BLaER1 treated with 17β-estradiol and CSF1 and Interleukin-3, amounts not matched to agents 10 nM and 100 nM (cell line): ENCODE data around the gene TNS2.

Experiments
- H3K27ac ChIP-seq, 11 experiments: shearing (Covaris generic); formaldehyde crosslinking; 2 replicates each; pipeline ENCODE4 v1.8.1; 2022
- H3K27me3 ChIP-seq, 11 experiments: shearing (Covaris generic); formaldehyde crosslinking; 2 replicates each; pipeline ENCODE4 v1.8.1; 2022
- H3K36me3 ChIP-seq, 11 experiments: shearing (Covaris generic); formaldehyde crosslinking; 2 replicates each; pipeline ENCODE4 v1.8.1; 2022
- H3K4me1 ChIP-seq, 10 experiments: shearing (Covaris generic); formaldehyde crosslinking; 2 replicates each; pipeline ENCODE4 v1.8.1; 2022
- H3K4me2 ChIP-seq, 11 experiments: shearing (Covaris generic); formaldehyde crosslinking; 2 replicates each; pipeline ENCODE4 v1.8.1; 2022
- H3K4me3 ChIP-seq, 10 experiments: shearing (Covaris generic); formaldehyde crosslinking; 2 replicates each; pipeline ENCODE4 v1.8.1; 2022
- H3K9ac ChIP-seq, 11 experiments: shearing (Covaris generic); formaldehyde crosslinking; 2 replicates each; pipeline ENCODE4 v1.8.1; 2022
- H3K9me3 ChIP-seq, 11 experiments: shearing (Covaris generic); formaldehyde crosslinking; replicated peaks in 1 of 11; 2 replicates each; pipeline ENCODE4 v1.8.1; 2022
- H4K20me1 ChIP-seq, 11 experiments: shearing (Covaris generic); formaldehyde crosslinking; 2 replicates each; pipeline ENCODE4 v1.8.1; 2022
- Cebpa-rat ChIP-seq, 11 experiments: shearing (Covaris generic); IDR thresholded peaks; 2 replicates each; pipeline ENCODE4 v1.8.1; 2022

The TNS2 gene

DNA sequence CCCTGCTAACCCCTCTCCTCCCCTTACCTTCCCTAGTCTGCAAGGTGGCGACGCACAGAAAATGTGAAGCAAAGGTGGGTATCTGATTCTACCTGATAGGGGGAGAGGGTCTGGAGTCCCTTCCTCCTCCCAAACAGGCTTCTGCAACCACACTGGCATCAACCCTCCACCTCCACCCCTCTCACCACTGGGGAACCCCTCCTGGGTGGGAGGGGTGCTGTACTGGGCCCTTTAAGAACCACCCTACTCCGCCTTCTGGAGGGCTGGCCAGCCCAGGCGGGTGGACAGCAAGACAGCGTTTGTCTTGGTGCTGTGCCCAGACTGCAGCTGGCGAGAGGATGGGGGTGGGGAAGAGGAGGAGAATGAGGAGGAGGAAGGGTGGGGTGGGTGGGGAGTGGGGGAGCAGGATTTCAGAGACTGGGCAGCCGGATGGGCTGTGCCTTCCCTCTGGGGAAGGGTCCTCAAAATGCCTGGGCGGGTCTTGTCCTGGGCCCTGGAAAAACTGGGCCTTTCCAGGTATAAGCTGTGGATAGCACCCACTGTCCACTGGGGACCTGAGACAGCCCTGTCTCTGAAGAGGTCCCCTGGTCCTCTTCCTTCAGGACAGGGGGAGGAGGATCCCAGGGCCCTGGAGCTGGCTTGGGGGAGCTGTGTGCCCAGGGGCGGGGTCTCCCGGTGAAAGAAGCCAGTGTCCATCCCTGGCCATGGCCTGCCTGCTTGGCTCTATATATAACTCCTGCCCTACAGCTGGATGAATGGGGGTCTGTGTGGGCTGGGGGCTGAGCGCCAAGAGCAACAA is 2.8 kb downstream of the TNS2 start:
- H4K20me1 ChIP-seq = 0 out of 22 replicates have a peak, but pooled peaks cover 0 to 17% (median 0%) of the 10 kb centered on the region in 11 experiments
- no peaks in the 10 kb centered on the region for H3K9me3 ChIP-seq
- H3K4me1 ChIP-seq = peaks cover 42 to 64% (median 55%) of the 10 kb centered on the region in 10 experiments
- H3K9ac ChIP-seq = 0 out of 22 replicates have a peak overlapping the region, but pooled peaks of 1 of the 11 experiments have one; percentile 7
- H3K27ac ChIP-seq = peak overlapping the region in 2 of 11 experiments; percentile 22 to 48; a peak in 1 of 22 replicates
- H3K4me2 ChIP-seq = peak overlapping the region in 4 of 11 experiments; percentile 3 to 98 (median 52); a peak in 1 of 22 replicates
- no peak for TF ChIP-seq Cebpa-rat (IDR thresholded peaks at IDR 0.05)
- no peaks in the 10 kb centered on the region for H3K36me3 ChIP-seq
- no peak overlapping the region for H3K4me3 ChIP-seq
- no peaks in the 10 kb centered on the region for H3K27me3 ChIP-seq

DNA sequence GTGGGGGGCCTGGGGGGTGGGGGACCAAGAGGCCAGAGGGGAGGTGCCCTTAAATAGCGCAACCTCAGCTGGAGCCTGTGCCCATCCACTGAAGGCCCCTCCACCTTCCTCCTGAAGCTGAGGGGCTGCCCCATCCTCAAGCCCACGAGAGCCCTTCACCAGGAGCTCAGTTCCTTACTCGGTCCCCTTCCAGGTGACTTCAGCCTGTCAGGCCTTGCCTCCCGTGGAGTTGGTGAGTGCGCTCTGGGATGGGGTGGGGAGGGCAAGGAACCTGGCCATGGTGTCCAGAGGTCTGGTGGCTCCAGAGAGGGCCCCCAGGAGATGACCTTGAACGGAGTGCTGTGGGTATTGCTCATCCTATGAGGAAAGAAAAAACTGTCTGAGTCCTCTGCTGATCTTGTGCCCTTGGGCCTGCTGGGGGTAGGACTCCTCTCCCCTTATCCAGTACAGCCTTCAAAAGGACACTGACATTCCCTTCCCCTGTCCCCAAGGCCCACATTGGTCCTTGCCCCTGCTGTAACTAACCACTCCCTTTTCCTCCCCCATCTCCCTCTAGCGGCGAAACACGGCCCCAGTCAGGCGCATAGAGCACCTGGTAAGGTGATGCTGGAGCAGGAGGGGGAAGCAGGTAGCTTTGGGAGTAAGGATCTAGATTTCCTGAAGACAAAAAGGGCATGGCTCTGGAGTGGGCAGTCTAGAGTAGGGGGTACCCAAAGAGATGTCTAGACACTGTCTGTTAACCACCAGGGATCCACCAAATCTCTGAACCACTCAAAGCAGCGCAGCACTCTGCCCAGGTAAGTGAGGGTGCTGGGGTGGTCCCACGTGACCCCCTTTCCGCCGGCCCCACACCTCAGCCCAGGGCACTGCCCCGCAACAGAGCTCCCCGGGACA is 3.6 kb downstream of the TNS2 start:
- H3K4me2 ChIP-seq = peak overlapping the region; percentile 68 to 99 (median 91)
- H3K27me3 ChIP-seq = no peaks in the 10 kb centered on the region
- peaks cover 34 to 56% (median 47%) of the 10 kb centered on the region in 10 experiments for H3K4me1 ChIP-seq
- no peaks in the 10 kb centered on the region for H3K9me3 ChIP-seq
- 0 out of 22 replicates have a peak, but pooled peaks cover 0 to 17% (median 0%) of the 10 kb centered on the region in 11 experiments for H4K20me1 ChIP-seq
- peak overlapping the region; percentile 38 to 81 (median 74); a peak in 21 of 22 replicates for H3K9ac ChIP-seq
- H3K4me3 ChIP-seq = peak overlapping the region; percentile 64 to 90 (median 80)
- no peak for TF ChIP-seq Cebpa-rat (IDR thresholded peaks at IDR 0.05)
- no peaks in the 10 kb centered on the region for H3K36me3 ChIP-seq
- H3K27ac ChIP-seq = peak overlapping the region in 10 of 11 experiments; percentile 25 to 68 (median 52); a peak in 18 of 22 replicates

GRCh38 chr12:53054112-53054878 is 4.4 kb downstream of the TNS2 start:
- no peak for TF ChIP-seq Cebpa-rat (IDR thresholded peaks at IDR 0.05)
- H3K4me3 ChIP-seq = peak overlapping the region; percentile 64 to 90 (median 80)
- H3K27ac ChIP-seq = peak overlapping the region in 10 of 11 experiments; percentile 25 to 68 (median 52); a peak in 18 of 22 replicates
- no peaks in the 10 kb centered on the region for H3K9me3 ChIP-seq
- H3K27me3 ChIP-seq = no peaks in the 10 kb centered on the region
- peak overlapping the region; percentile 68 to 99 (median 91) for H3K4me2 ChIP-seq
- 0 out of 22 replicates have a peak, but pooled peaks cover 0 to 17% (median 0%) of the 10 kb centered on the region in 11 experiments for H4K20me1 ChIP-seq
- peaks cover 25 to 47% (median 38%) of the 10 kb centered on the region in 10 experiments for H3K4me1 ChIP-seq
- H3K9ac ChIP-seq = peak overlapping the region; percentile 38 to 81 (median 74); a peak in 21 of 22 replicates
- H3K36me3 ChIP-seq = no peaks in the 10 kb centered on the region

DNA sequence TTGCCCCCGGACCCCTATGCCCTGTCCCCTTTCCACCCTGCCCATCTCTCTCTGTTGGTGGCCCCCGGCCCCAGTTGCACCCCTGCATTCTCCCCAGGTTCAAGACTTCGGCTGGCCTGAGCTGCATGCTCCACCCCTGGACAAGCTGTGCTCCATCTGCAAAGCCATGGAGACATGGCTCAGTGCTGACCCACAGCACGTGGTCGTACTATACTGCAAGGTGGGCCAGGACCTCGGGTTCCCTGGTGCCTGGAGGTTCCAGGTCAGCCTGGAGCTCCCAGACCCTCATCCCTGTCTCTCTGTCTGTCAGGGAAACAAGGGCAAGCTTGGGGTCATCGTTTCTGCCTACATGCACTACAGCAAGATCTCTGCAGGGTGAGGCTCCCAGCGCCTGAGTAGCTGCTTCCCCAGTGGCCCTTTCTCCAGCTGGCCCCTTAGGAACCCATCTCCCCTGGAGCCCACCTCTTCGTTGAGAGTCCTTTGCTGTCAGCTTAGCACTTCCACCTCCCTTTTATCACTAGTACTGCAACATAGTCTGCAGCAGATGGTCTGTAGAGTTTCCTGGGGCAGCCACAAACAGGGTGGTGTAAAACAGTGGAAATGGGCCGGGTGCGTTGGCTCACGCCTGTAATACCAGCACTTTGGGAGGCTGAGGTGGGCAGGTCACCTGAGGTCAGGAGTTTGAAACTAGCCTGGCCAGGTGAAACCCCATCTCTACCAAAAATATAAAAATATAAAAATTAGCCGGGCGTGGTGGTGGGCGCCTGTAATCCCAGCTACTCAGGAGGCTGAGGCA is 5.8 kb downstream of the TNS2 start:
- Histone ChIP-seq H3K9ac (no peak overlapping the region), H3K4me2 (no peak overlapping the region), H3K4me1 (peaks cover 14 to 34% (median 26%) of the 10 kb centered on the region in 10 experiments)

GRCh38 chr12:53056296-53056695 is 6.4 kb downstream of the TNS2 start:
- Histone ChIP-seq H3K27me3 (no peaks in the 10 kb centered on the region), H3K4me1 (peaks cover 14 to 30% (median 20%) of the 10 kb centered on the region in 10 experiments), H3K36me3 (no peaks in the 10 kb centered on the region), H3K4me3 (no peak overlapping the region), H3K27ac (no peak overlapping the region), H3K9me3 (no peaks in the 10 kb centered on the region), H4K20me1 (peaks cover 0 to 8% (median 0%) of the 10 kb centered on the region in 11 experiments; a peak in 1 of 22 replicates), H3K9ac (no peak overlapping the region), H3K4me2 (0 out of 22 replicates have a peak overlapping the region, but pooled peaks of 1 of the 11 experiments have one; percentile 7)
- no peak for TF ChIP-seq Cebpa-rat (IDR thresholded peaks at IDR 0.05)

More for the DNA sequence above, 5.8 kb downstream of the TNS2 start:
- no peak overlapping the region for H3K4me3 ChIP-seq
- H3K27ac ChIP-seq = no peak overlapping the region
- no peaks in the 10 kb centered on the region for H3K36me3 ChIP-seq
- no peaks in the 10 kb centered on the region for H3K27me3 ChIP-seq
- H4K20me1 ChIP-seq = peaks cover 0 to 14% (median 0%) of the 10 kb centered on the region in 11 experiments; a peak in 1 of 22 replicates
- no peak for TF ChIP-seq Cebpa-rat (IDR thresholded peaks at IDR 0.05)
- H3K9me3 ChIP-seq = no peaks in the 10 kb centered on the region

DNA sequence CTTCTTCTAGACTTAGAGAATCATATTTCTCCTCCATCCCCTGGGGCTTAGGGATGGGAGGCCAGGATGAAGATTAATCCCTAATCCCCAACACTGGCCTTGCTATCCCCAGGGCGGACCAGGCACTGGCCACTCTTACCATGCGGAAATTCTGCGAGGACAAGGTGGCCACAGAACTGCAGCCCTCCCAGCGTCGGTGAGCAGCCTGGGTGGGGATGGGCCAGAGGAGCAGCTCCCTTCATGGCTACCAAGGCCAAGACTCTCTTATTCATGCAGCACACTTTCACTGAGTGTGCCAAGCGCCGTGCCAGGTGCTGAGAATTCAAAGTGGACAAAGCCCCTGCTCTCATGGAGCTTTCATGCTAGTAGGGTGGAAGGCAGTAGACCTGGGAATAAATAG is 7.0 kb downstream of the TNS2 start:
- no peak overlapping the region for H3K4me3 ChIP-seq
- no peak for TF ChIP-seq Cebpa-rat (IDR thresholded peaks at IDR 0.05)
- H3K36me3 ChIP-seq = no peaks in the 10 kb centered on the region
- peaks cover 12 to 27% (median 15%) of the 10 kb centered on the region in 10 experiments; a peak in 19 of 20 replicates for H3K4me1 ChIP-seq
- no peaks in the 10 kb centered on the region for H3K9me3 ChIP-seq
- H3K27me3 ChIP-seq = no peaks in the 10 kb centered on the region
- H3K27ac ChIP-seq = no peak overlapping the region
- H3K4me2 ChIP-seq = no peak overlapping the region
- peaks cover 0 to 5% (median 0%) of the 10 kb centered on the region in 11 experiments; a peak in 2 of 22 replicates for H4K20me1 ChIP-seq
- 0 out of 22 replicates have a peak overlapping the region, but pooled peaks of 1 of the 11 experiments have one; percentile 5 for H3K9ac ChIP-seq

- Histone ChIP-seq H3K4me1 (peaks cover 9 to 21% (median 14%) of the 10 kb centered on the region in 10 experiments; a peak in 19 of 20 replicates), H3K27ac (no peak overlapping the region), H3K4me2 (no peak overlapping the region), H3K9me3 (no peaks in the 10 kb centered on the region), H3K27me3 (no peaks in the 10 kb centered on the region), H4K20me1 (peaks cover 0 to 8% (median 0%) of the 10 kb centered on the region in 11 experiments; a peak in 2 of 22 replicates), H3K4me3 (no peak overlapping the region), H3K9ac (no peak overlapping the region; a peak in 1 of 22 replicates), H3K36me3 (no peaks in the 10 kb centered on the region)
- no peak for TF ChIP-seq Cebpa-rat (IDR thresholded peaks at IDR 0.05)
These were observed 8.1 kb downstream of the TNS2 start for GRCh38 chr12:53057816-53058500.
